Spleen (tissue), 7 donors: ENCODE measurements around the gene SYTL1.

Experiments
- POLR2A ChIP-seq, 3 donors: fragments of 450-650 bp; IDR thresholded peaks; one replicate each; pipeline ENCODE4 v1.5.1; 2017; ENCODE audit warnings: antibody characterized with exemption in 3 of 3, mild to moderate bottlenecking in 1 of 3
- TF ChIP-seq, protein P1 (sequence below), 11 experiments: fragments of 200-600 bp in 7 of 11; fragments of 450-650 bp in 4 of 11; sonication (generic) in 4 of 11; IDR thresholded peaks in 8 of 11; conservative IDR thresholded peaks in 3 of 11; 1 replicate in 7 of 11; 2 replicates in 4 of 11; pipeline versions ENCODE4 v1.4.0 to v1.8.0; 2016 to 2021; ENCODE audit warnings: antibody characterized with exemption in 11 of 11, inconsistent platforms in 4 of 11, mild to moderate bottlenecking in 1 of 11
- donor health status: DM: no; HTN: no; CAD: no; lungs with moderate emphysema.
- donor health status: DM: no; HTN: no; CAD: no.
- donor health status: DM: no; HTN: no; CAD: no.

DNA sequence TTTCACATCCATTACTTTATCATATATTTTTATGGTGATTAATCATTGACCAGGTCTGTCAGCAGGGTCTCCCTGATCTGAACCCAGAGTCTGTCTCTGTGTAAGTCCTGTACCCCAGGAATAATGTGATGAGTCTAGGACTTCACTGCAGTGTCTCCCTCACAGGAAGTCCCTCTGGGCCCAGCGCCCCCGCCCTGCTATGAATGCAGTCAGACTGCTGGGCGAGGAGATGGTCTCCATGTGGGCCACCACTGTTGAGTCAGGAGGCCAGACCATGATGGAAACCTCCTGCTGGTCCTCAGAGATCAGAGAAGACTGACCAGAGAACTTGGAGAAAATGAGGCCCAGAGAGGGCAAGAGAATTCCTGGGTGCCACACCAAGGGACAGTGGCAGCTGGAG lies 10.4 kb upstream of the SYTL1 start:
- TF ChIP-seq POLR2A (IDR thresholded peaks at IDR 0.05), result no peak
- TF ChIP-seq, protein P1, sequence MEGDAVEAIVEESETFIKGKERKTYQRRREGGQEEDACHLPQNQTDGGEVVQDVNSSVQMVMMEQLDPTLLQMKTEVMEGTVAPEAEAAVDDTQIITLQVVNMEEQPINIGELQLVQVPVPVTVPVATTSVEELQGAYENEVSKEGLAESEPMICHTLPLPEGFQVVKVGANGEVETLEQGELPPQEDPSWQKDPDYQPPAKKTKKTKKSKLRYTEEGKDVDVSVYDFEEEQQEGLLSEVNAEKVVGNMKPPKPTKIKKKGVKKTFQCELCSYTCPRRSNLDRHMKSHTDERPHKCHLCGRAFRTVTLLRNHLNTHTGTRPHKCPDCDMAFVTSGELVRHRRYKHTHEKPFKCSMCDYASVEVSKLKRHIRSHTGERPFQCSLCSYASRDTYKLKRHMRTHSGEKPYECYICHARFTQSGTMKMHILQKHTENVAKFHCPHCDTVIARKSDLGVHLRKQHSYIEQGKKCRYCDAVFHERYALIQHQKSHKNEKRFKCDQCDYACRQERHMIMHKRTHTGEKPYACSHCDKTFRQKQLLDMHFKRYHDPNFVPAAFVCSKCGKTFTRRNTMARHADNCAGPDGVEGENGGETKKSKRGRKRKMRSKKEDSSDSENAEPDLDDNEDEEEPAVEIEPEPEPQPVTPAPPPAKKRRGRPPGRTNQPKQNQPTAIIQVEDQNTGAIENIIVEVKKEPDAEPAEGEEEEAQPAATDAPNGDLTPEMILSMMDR (IDR thresholded peaks at IDR 0.05 in 8 of 11, conservative IDR thresholded peaks at IDR 0.05 in 3 of 11), result no peak
